OCI-LY7 (cell line): ENCODE data around the gene BBS9. TPM values are rescaled to one million over a fixed set of nuclear protein-coding genes. Genes with fewer than 3 reads are reported as not detected.

Source experiments
- BruUV-seq: library from RNA; stranded (reverse); fragments of 400-500 nt; replicated peaks from 2 replicates; lab custom pipeline; 2021; lab: Mats Ljungman, UMichigan
- CTCF ChIA-PET: fragments of 300-600 bp; sonication (Branson Sonifier 250); formaldehyde crosslinking; loops from one replicate; lab custom pipeline; 2022; ENCODE audit warnings: antibody characterized with exemption; ENCODE audit not compliant: unreplicated experiment; lab: Charles Lee
- POLR2A ChIA-PET: fragments of 300-600 bp; sonication (Branson Sonifier 250); formaldehyde crosslinking; loops from one replicate; lab custom pipeline; 2022; ENCODE audit warnings: antibody characterized with exemption; lab: Charles Lee
- DNase-seq: peaks from one replicate; pipeline ENCODE4 v3.0.0-alpha.2; 2015; ENCODE audit warnings: low spot score
- H2AFZ ChIP-seq: fragments of 200-600 bp; sonication (generic), shearing (Covaris generic); 2 replicates; pipeline ENCODE4 v1.6.1; 2014; ENCODE audit warnings: mild to moderate bottlenecking, antibody characterized with exemption, low read length, moderate library complexity
- H3K27ac ChIP-seq: fragments of 200-600 bp; sonication (generic); 2 replicates; pipeline ENCODE4 v1.5.1; 2014; ENCODE audit warnings: mixed run types, low read depth, mild to moderate bottlenecking, moderate library complexity, low read length, inconsistent platforms; ENCODE audit not compliant: poor library complexity, severe bottlenecking
- H3K36me3 ChIP-seq: fragments of 200-600 bp; sonication (generic); 2 replicates; pipeline ENCODE4 v1.6.1; 2014; ENCODE audit warnings: mild to moderate bottlenecking, antibody characterized with exemption, low read length, moderate library complexity, mixed read lengths; ENCODE audit not compliant: insufficient read depth
- H3K4me1 ChIP-seq: fragments of 200-600 bp; sonication (generic); 2 replicates; pipeline ENCODE4 v1.5.1; 2014; ENCODE audit warnings: mild to moderate bottlenecking, low read length; ENCODE audit not compliant: insufficient read depth, poor library complexity, severe bottlenecking
- H3K4me2 ChIP-seq: fragments of 200-600 bp; sonication (generic); 2 replicates; pipeline ENCODE4 v1.6.1; 2014; ENCODE audit warnings: mild to moderate bottlenecking, low read length
- H3K4me3 ChIP-seq: fragments of 200-600 bp; sonication (generic); 2 replicates; pipeline ENCODE4 v1.5.1; 2014; ENCODE audit warnings: mild to moderate bottlenecking, low read depth, low read length; ENCODE audit not compliant: poor library complexity, severe bottlenecking
- H3K79me2 ChIP-seq: fragments of 200-600 bp; sonication (generic); 2 replicates; pipeline ENCODE4 v1.6.1; 2016; ENCODE audit warnings: low read depth, mild to moderate bottlenecking, low read length, moderate library complexity, mixed read lengths; ENCODE audit not compliant: insufficient read depth
- H3K9me2 ChIP-seq: fragments of 200-600 bp; sonication (generic); 2 replicates; pipeline ENCODE4 v1.6.1; 2016; ENCODE audit warnings: mild to moderate bottlenecking, low read length, mixed read lengths; ENCODE audit not compliant: insufficient read depth
- H3K9me3 ChIP-seq: fragments of 200-600 bp; sonication (generic); 2 replicates; pipeline ENCODE4 v1.6.1; 2014; ENCODE audit warnings: mild to moderate bottlenecking, mixed run types, low read length, mixed read lengths
- H4K20me1 ChIP-seq: fragments of 200-600 bp; sonication (generic); 2 replicates; pipeline ENCODE4 v1.6.1; 2014; ENCODE audit warnings: mild to moderate bottlenecking, antibody characterized with exemption, low read length, moderate library complexity, mixed read lengths; ENCODE audit not compliant: insufficient read depth
- CTCF ChIP-seq: fragments of 200-600 bp; sonication (generic); conservative IDR thresholded peaks from 2 replicates; pipeline ENCODE4 v1.5.1; 2014; ENCODE audit warnings: mild to moderate bottlenecking, antibody characterized with exemption, low read length, moderate library complexity, mixed read lengths
- EZH2phosphoT487 ChIP-seq: fragments of 200-600 bp; sonication (generic); IDR thresholded peaks from 2 replicates; pipeline ENCODE4 v1.6.1; 2018; ENCODE audit warnings: low read depth, borderline replicate concordance, mild to moderate bottlenecking, mixed run types, antibody characterized with exemption, low read length, moderate library complexity, mixed read lengths
- intact Hi-C: fragments of 100-400 bp; cut with micrococcal nuclease; formaldehyde crosslinking; loops from one replicate; pipeline ENCODE4 v1.10.0; 2022; ENCODE audit not compliant: unreplicated experiment
- total RNA-seq, 2 experiments: library from RNA; depleted of rRNA in 1 of 2; stranded (reverse); fragments of >200 nt in 1 of 2; shearing (Covaris generic) in 1 of 2; gene quantifications; 2 replicates each; pipeline ENCODE4 v1.2.3, GENCODE V29; 2014 to 2022

BBS9 gene
- total RNA-seq, 2 experiments from 2014 or later: 6.8 to 14.8 TPM

GRCh38 chr7:33184828-33185227, 55.5 kb downstream of the BBS9 start:
- no peak overlapping the region for H3K4me3 ChIP-seq
- H3K36me3 ChIP-seq: no peaks in the 10 kb centered on the region
- no peak for DNase-seq
- no peak overlapping the region for H2AFZ ChIP-seq
- no peaks in the 10 kb centered on the region for H3K9me2 ChIP-seq
- intact Hi-C loops: loop anchor here (2.0 to 5.0 kb wide), 2 partner anchors 147 to 560 kb away; no protein-coding TSS in a partner anchor
- TF ChIP-seq CTCF (no peak), EZH2phosphoT487 (no peak)
- H3K4me2 ChIP-seq: no peak overlapping the region
- CTCF ChIA-PET: interaction anchor here (0.6 kb wide), 1 partner anchor 40 kb away, joined by 9 read pairs; no protein-coding TSS in a partner anchor
- H3K79me2 ChIP-seq: no peaks in the 10 kb centered on the region
- no peaks in the 10 kb centered on the region for H4K20me1 ChIP-seq
- H3K4me1 ChIP-seq: no peaks in the 10 kb centered on the region
- POLR2A ChIA-PET: interaction anchor here (0.6 kb wide), 1 partner anchor 512 kb away, joined by 3 read pairs; no protein-coding TSS in a partner anchor
- no peak overlapping the region for H3K27ac ChIP-seq
- no TSS peak for BruUV-seq
- no peaks in the 10 kb centered on the region for H3K9me3 ChIP-seq

GRCh38 chr7:33185786-33186185, 56.4 kb downstream of the BBS9 start:
- BruUV-seq: no TSS peak
- H3K4me3 ChIP-seq: no peak overlapping the region
- no peaks in the 10 kb centered on the region for H3K9me3 ChIP-seq
- no peaks in the 10 kb centered on the region for H3K4me1 ChIP-seq
- no peak for TF ChIP-seq EZH2phosphoT487
- peak; percentile 92 for TF ChIP-seq CTCF
- peak; percentile 52 for DNase-seq
- no peaks in the 10 kb centered on the region for H3K79me2 ChIP-seq
- CTCF ChIA-PET: interaction anchor here (0.6 kb wide), 3 partner anchors 30 to 604 kb away, joined by 8 to 9 read pairs (median 8); no protein-coding TSS in a partner anchor
- no peak overlapping the region for H2AFZ ChIP-seq
- H3K36me3 ChIP-seq: no peaks in the 10 kb centered on the region
- H3K9me2 ChIP-seq: no peaks in the 10 kb centered on the region
- no peaks in the 10 kb centered on the region for H4K20me1 ChIP-seq
- H3K27ac ChIP-seq: no peak overlapping the region
- no peak overlapping the region for H3K4me2 ChIP-seq
- intact Hi-C loops: loop anchor here (2.0 to 5.0 kb wide), 2 partner anchors 147 to 559 kb away; no protein-coding TSS in a partner anchor
- POLR2A ChIA-PET: interaction anchor here (0.6 kb wide), 2 partner anchors 43 to 511 kb away, joined by 3 read pairs; no protein-coding TSS in a partner anchor

GRCh38 chr7:33186192-33186591, 56.8 kb downstream of the BBS9 start:
- no peaks in the 10 kb centered on the region for H3K79me2 ChIP-seq
- H2AFZ ChIP-seq: no peak overlapping the region
- peaks cover 4% of the 10 kb centered on the region for H3K4me1 ChIP-seq
- no peaks in the 10 kb centered on the region for H3K9me2 ChIP-seq
- ChIA-PET POLR2A (interaction anchor here (1.4 kb wide), 1 partner anchor 11 kb away, joined by 3 read pairs; no protein-coding TSS in a partner anchor), CTCF (no interaction called here)
- intact Hi-C loops: loop anchor here (5.0 kb wide), 1 partner anchor 146 kb away; no protein-coding TSS in a partner anchor
- H3K9me3 ChIP-seq: no peaks in the 10 kb centered on the region
- no peak for TF ChIP-seq CTCF
- TF ChIP-seq EZH2phosphoT487: no peak
- no TSS peak for BruUV-seq
- no peak overlapping the region for H3K27ac ChIP-seq
- no peaks in the 10 kb centered on the region for H3K36me3 ChIP-seq
- DNase-seq: no peak
- H3K4me3 ChIP-seq: no peak overlapping the region
- H4K20me1 ChIP-seq: no peaks in the 10 kb centered on the region
- H3K4me2 ChIP-seq: no peak overlapping the region
